ENCODE data around the gene DUSP12. TPM values are rescaled to one million over a fixed set of nuclear protein-coding genes. Genes with fewer than 3 reads are reported as not detected.
A peak's percentile ranks its signal among the peaks of the same experiment; 100 is the strongest.

The DUSP12 gene
- total and polyA plus RNA-seq, 9 of the 15 experiments (the other 6 are each of a cell fraction or from before 2014, with no cell fraction given) = 10.4 to 81.4 (median 43.6) TPM

- TF ChIP-seq HOMEZ (CRISPR knock-in tag; IDR thresholded peaks at IDR 0.05) = no peak
- no peak for TF ChIP-seq KLF13 (tag; IDR thresholded peaks at IDR 0.05; ENCODE audit: borderline replicate concordance, low read depth)
- TF ChIP-seq BRCA1 (IDR thresholded peaks at IDR 0.05) = no peak
- TF ChIP-seq BRCA1 (CRISPR knock-in tag; IDR thresholded peaks at IDR 0.05) = no peak
- no peak for TF ChIP-seq ZNF408 (CRISPR knock-in tag; IDR thresholded peaks at IDR 0.05; ENCODE audit: low read depth)
- TF ChIP-seq FOXK1 (CRISPR knock-in tag; IDR thresholded peaks at IDR 0.05; ENCODE audit: borderline replicate concordance) = no peak
- TF ChIP-seq IRF2 (CRISPR knock-in tag; IDR thresholded peaks at IDR 0.05) = no peak
- TF ChIP-seq ZNF586 (CRISPR knock-in tag; conservative IDR thresholded peaks at IDR 0.05) = no peak
- peak; percentile 54 for TF ChIP-seq DEAF1 (CRISPR knock-in tag; IDR thresholded peaks at IDR 0.05)
- no peak for TF ChIP-seq GATA2 (CRISPR knock-in tag; IDR thresholded peaks at IDR 0.05)
- no peak for TF ChIP-seq XRCC4 (IDR thresholded peaks at IDR 0.05; ENCODE audit: extremely low read depth, insufficient read depth, insufficient read length)
- no peak for TF ChIP-seq E2F6 (IDR thresholded peaks at IDR 0.05; ENCODE audit: borderline replicate concordance in 1 of 2, extremely low read depth in 1 of 2, insufficient read depth in 1 of 2, insufficient read length in 1 of 2, low read depth in 1 of 2, low read length in 1 of 2, poor library complexity in 1 of 2, severe bottlenecking in 1 of 2)
- TF ChIP-seq ZBTB43 (CRISPR knock-in tag; IDR thresholded peaks at IDR 0.05) = no peak
- TF ChIP-seq ZC3H4 (CRISPR knock-in tag; IDR thresholded peaks at IDR 0.05; ENCODE audit: borderline replicate concordance) = no peak
- no peak for TF ChIP-seq RFX5 (IDR thresholded peaks at IDR 0.05; ENCODE audit: low read depth, low read length)
- TF ChIP-seq NELFE (IDR thresholded peaks at IDR 0.05; ENCODE audit: insufficient read depth, insufficient read length) = no peak
- no peak for TF ChIP-seq HDAC3 (IDR thresholded peaks at IDR 0.05; ENCODE audit: borderline replicate concordance, partially characterized antibody)
- no peak for TF ChIP-seq ZNF583 (CRISPR knock-in tag; IDR thresholded peaks at IDR 0.05)
- TF ChIP-seq CREB5 (CRISPR knock-in tag; IDR thresholded peaks at IDR 0.05) = no peak
- TF ChIP-seq ZNF316 (IDR thresholded peaks at IDR 0.05) = no peak
- TF ChIP-seq ZNF124 (CRISPR knock-in tag; IDR thresholded peaks at IDR 0.05) = no peak
These were observed 43.2 kb downstream of the DUSP12 start (continued) for GRCh38 chr1:161792740-161793139.
